HG02571 (cell line): ENCODE results near the gene CC2D2A.

ENCODE experiments used
- ATAC-seq: cut with Tn5 transposase; IDR thresholded peaks from one replicate; pipeline ENCODE4 v1.9.1; 2021; ENCODE audit warnings: mild to moderate bottlenecking, moderate library complexity; ENCODE audit not compliant: unreplicated experiment

The CC2D2A gene

DNA sequence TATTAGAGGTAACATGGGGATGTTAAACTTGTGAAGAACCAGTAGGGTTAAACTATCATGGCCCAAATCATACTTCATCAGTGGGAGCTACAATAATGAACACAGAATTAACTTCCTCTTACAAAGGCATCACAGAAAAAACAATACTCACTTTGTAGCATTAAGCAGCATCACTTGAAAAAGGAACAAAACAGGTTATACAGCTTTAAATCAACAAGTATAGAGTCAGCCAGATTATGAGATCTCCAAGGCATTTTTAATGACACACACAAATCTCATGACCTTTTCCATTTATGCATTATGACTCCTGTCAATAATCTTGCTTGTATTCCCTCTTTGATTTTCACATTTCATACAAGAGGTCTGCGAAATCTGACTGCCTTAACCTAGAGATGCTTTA is 167.1 kb downstream of the CC2D2A start:
- ATAC-seq, result no peak

DNA sequence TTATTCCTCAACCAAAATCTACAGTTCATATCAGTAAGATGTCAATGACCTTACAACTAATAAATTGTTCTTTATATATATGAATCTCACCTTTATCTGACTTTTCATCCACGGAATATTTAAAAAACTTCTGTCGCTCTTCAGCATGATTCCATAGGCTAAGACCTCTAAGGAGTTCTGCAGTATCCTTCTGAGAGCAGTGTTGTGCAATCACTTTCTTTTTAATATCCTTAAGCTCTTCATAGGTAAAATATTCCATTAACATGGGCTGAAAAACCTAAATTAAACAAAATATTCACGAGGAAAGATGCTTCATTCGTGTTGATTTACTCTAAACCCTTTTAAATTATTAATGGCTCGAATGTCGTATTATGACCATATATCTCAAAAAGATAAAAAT is 168.7 kb downstream of the CC2D2A start:
- ATAC-seq, result no peak

- ATAC-seq, result no peak
These were observed 178.9 kb downstream of the CC2D2A start for GRCh38 chr4:15648600-15648999.

DNA sequence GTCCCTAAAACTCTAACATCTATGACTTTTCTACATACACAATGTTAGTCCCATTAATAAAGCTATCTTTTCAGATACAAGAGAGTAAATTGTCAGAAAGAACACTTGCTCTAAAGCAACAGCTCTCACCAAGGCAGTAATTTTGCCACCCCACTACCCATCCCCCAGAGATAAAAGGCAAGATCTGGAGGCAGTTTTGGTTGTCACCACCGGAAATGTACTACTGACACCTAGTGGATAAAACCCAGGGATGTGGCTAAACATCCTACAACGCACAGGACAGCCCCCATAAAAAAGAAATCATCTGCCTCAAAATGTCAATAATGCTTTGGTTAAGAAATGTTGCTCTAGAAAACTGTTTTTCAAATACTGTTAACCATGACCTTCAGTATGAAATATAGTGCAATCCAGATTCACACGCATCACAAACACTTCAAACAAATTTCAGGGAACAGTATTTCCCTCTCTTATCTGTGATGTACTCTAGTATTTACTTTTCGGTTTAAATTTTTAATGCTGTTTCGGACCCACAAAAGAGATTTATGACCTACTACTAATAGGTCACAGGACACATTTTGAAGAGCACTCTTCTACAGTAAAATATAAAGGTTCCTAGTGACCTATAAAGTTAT is 180.3 kb downstream of the CC2D2A start:
- no peak for ATAC-seq
